H1 (cell line): ENCODE measurements around the gene VPS52. TPM values are rescaled to one million over a fixed set of nuclear protein-coding genes. Genes with fewer than 3 reads are reported as not detected.

ENCODE experiments used
- CTCF ChIA-PET: fragments of 300-600 bp; sonication (Branson Sonifier 250); formaldehyde crosslinking; loops from one replicate; lab custom pipeline; 2021; ENCODE audit not compliant: partially characterized antibody; lab: Charles Lee
- POLR2A ChIA-PET: fragments of 300-600 bp; sonication (Branson Sonifier 250); formaldehyde crosslinking; loops from one replicate; lab custom pipeline; 2021; ENCODE audit warnings: inconsistent platforms; ENCODE audit not compliant: partially characterized antibody; lab: Charles Lee
- DNase-seq, 2 experiments: peaks; one replicate each; pipeline versions ENCODE4 v3.0.0 to v3.0.0-alpha.2; 2010 to 2022; ENCODE audit warnings: low spot score in 2 of 2, low read depth in 1 of 2, mixed read lengths in 1 of 2
- FAIRE-seq: peaks from 2 replicates; lab custom pipeline; 2011; peaks lifted over from hg19 to GRCh38; lab: Jason Lieb, UNC
- H2AFZ ChIP-seq: 2 replicates; pipeline ENCODE4 v1.8.1; 2012; ENCODE audit warnings: low read length, inconsistent platforms
- H2AK5ac ChIP-seq: 2 replicates; pipeline ENCODE4 v1.6.1; 2013; ENCODE audit warnings: low read depth, low read length
- H2BK120ac ChIP-seq: replicated peaks from 2 replicates; pipeline ENCODE3; 2013; ENCODE audit warnings: low read depth, low read length, inconsistent platforms
- H2BK12ac ChIP-seq: 2 replicates; pipeline ENCODE4 v1.6.1; 2013; ENCODE audit warnings: low read depth, low read length
- H2BK15ac ChIP-seq: 2 replicates; pipeline ENCODE4 v1.6.1; 2013; ENCODE audit warnings: low read length
- H2BK20ac ChIP-seq: 2 replicates; pipeline ENCODE4 v1.6.1; 2013; ENCODE audit warnings: low read length
- H2BK5ac ChIP-seq: 2 replicates; pipeline ENCODE4 v1.6.1; 2013; ENCODE audit warnings: low read depth, low read length
- H3K14ac ChIP-seq: 2 replicates; pipeline ENCODE4 v1.6.1; 2013; ENCODE audit warnings: inconsistent platforms; ENCODE audit not compliant: insufficient read length
- H3K18ac ChIP-seq: 2 replicates; pipeline ENCODE4 v1.6.1; 2013; ENCODE audit warnings: low read length; ENCODE audit errors: extremely low read depth
- H3K23ac ChIP-seq: 2 replicates; pipeline ENCODE4 v1.6.1; 2013; ENCODE audit warnings: inconsistent platforms; ENCODE audit not compliant: insufficient read length
- H3K23me2 ChIP-seq: 2 replicates; pipeline ENCODE4 v1.6.1; 2013; ENCODE audit warnings: low read depth, low read length
- H3K27ac ChIP-seq: 2 replicates; pipeline ENCODE4 v1.6.1; 2011; ENCODE audit warnings: low read depth, low read length, inconsistent platforms
- H3K27me3 ChIP-seq, 4 experiments: replicated peaks in 1 of 4; 1 replicate in 1 of 4; 2 replicates in 3 of 4; pipeline versions ENCODE4 v1.6.1 to v1.8.1; 2011 to 2013; ENCODE audit warnings: low read length in 3 of 4, mild to moderate bottlenecking in 3 of 4, inconsistent platforms in 2 of 4, mixed read lengths in 2 of 4, moderate library complexity in 1 of 4; ENCODE audit not compliant: control insufficient read depth in 3 of 4, insufficient read depth in 3 of 4; ENCODE audit errors: extremely low read depth in 1 of 4
- H3K36me3 ChIP-seq, 4 experiments: 2 replicates each; pipeline versions ENCODE4 v1.6.1 to v1.8.1; 2011 to 2013; ENCODE audit warnings: mild to moderate bottlenecking in 4 of 4, low read length in 3 of 4, moderate library complexity in 2 of 4, control low read depth in 1 of 4, inconsistent platforms in 1 of 4; ENCODE audit not compliant: insufficient read depth in 4 of 4, control insufficient read depth in 2 of 4
- H3K4ac ChIP-seq: replicated peaks from 2 replicates; pipeline ENCODE3; 2013; ENCODE audit warnings: low read length, low read depth, mixed read lengths, inconsistent platforms; ENCODE audit not compliant: insufficient read length
- H3K4me1 ChIP-seq, 4 experiments: replicated peaks in 1 of 4; 1 replicate in 1 of 4; 2 replicates in 3 of 4; pipeline versions ENCODE4 v1.6.1 to v1.8.1; 2011 to 2013; ENCODE audit warnings: low read length in 3 of 4, inconsistent platforms in 2 of 4, mixed read lengths in 1 of 4; ENCODE audit not compliant: insufficient read depth in 4 of 4, control insufficient read depth in 3 of 4
- H3K4me2 ChIP-seq, 2 experiments: 2 replicates each; pipeline versions ENCODE4 v1.6.1 to v1.8.1; 2011 to 2013; ENCODE audit warnings: low read depth in 2 of 2, low read length in 2 of 2, control low read depth in 1 of 2, inconsistent platforms in 1 of 2, mild to moderate bottlenecking in 1 of 2; ENCODE audit not compliant: insufficient read depth in 1 of 2
- H3K4me3 ChIP-seq, 4 experiments: fragments of 200-600, 300-600 bp in 1 of 4; sonication (generic), shearing (Covaris generic), sonication (Bioruptor Twin) in 1 of 4; 2 replicates each; pipeline versions ENCODE4 v1.5.1 to v1.8.1; 2011 to 2016; ENCODE audit warnings: low read length in 4 of 4, low read depth in 3 of 4, control low read depth in 2 of 4, inconsistent platforms in 2 of 4, mild to moderate bottlenecking in 2 of 4, mixed read lengths in 1 of 4, moderate library complexity in 1 of 4; ENCODE audit not compliant: insufficient read depth in 2 of 4; ENCODE audit errors: extremely low read depth in 1 of 4
- H3K56ac ChIP-seq: replicated peaks from 2 replicates; pipeline ENCODE3; 2013; ENCODE audit warnings: low read depth, mild to moderate bottlenecking, mixed read lengths, low read length, inconsistent platforms; ENCODE audit not compliant: insufficient read length
- H3K79me1 ChIP-seq: 2 replicates; pipeline ENCODE4 v1.6.1; 2013; ENCODE audit warnings: low read depth, low read length, control low read depth
- H3K79me2 ChIP-seq, 2 experiments: 2 replicates each; pipeline versions ENCODE4 v1.6.1 to v1.8.1; 2012 to 2013; ENCODE audit warnings: low read length in 2 of 2, mild to moderate bottlenecking in 2 of 2, inconsistent platforms in 1 of 2; ENCODE audit not compliant: insufficient read depth in 2 of 2, control insufficient read depth in 1 of 2
- H3K9ac ChIP-seq, 4 experiments: replicated peaks in 1 of 4; 1 replicate in 1 of 4; 2 replicates in 3 of 4; pipeline versions ENCODE4 v1.6.1 to v1.8.1; 2011 to 2013; ENCODE audit warnings: low read depth in 3 of 4, low read length in 3 of 4, control low read depth in 2 of 4, mild to moderate bottlenecking in 2 of 4, moderate library complexity in 2 of 4, inconsistent platforms in 1 of 4; ENCODE audit errors: extremely low read depth in 1 of 4
- H3K9me3 ChIP-seq, 2 experiments: 2 replicates each; pipeline versions ENCODE4 v1.6.1 to v1.8.1; 2012 to 2013; ENCODE audit warnings: mild to moderate bottlenecking in 2 of 2, moderate library complexity in 2 of 2, control low read depth in 1 of 2, inconsistent platforms in 1 of 2, low read depth in 1 of 2, low read length in 1 of 2, mixed read lengths in 1 of 2; ENCODE audit not compliant: insufficient read depth in 2 of 2
- H4K20me1 ChIP-seq, 2 experiments: replicated peaks in 1 of 2; 2 replicates each; pipeline versions ENCODE3 to v1.8.1; 2011 to 2013; ENCODE audit warnings: inconsistent platforms in 2 of 2, low read length in 2 of 2, mild to moderate bottlenecking in 1 of 2; ENCODE audit not compliant: insufficient read depth in 2 of 2, control insufficient read depth in 1 of 2
- H4K5ac ChIP-seq: 2 replicates; pipeline ENCODE4 v1.6.1; 2013; ENCODE audit warnings: low read length, low read depth, mixed read lengths, inconsistent platforms; ENCODE audit not compliant: insufficient read length
- H4K8ac ChIP-seq: 2 replicates; pipeline ENCODE4 v1.8.0; 2013; ENCODE audit warnings: mild to moderate bottlenecking, moderate library complexity, low read length, inconsistent platforms; ENCODE audit not compliant: insufficient read depth; ENCODE audit errors: extremely low read depth
- H4K91ac ChIP-seq: replicated peaks from 2 replicates; pipeline ENCODE3; 2013; ENCODE audit warnings: low read length, mixed read lengths, inconsistent platforms; ENCODE audit not compliant: insufficient read length
- ATF2 ChIP-seq: IDR thresholded peaks from 2 replicates; pipeline ENCODE4 v1.6.1; 2012; ENCODE audit warnings: low read length, inconsistent platforms
- CBX5 ChIP-seq: fragments of 300-800, 300-1000 bp; sonication (generic); IDR thresholded peaks from 2 replicates; pipeline ENCODE4 v1.7.1; 2016; ENCODE audit warnings: antibody characterized with exemption, low read length, low read depth
- CEBPB ChIP-seq: IDR thresholded peaks from 2 replicates; pipeline ENCODE4 v1.6.1; 2012; ENCODE audit warnings: low read depth, low read length
- CHD1 ChIP-seq: IDR thresholded peaks from 2 replicates; pipeline ENCODE4 v1.6.1; 2012; ENCODE audit warnings: low read depth, low read length, improper control_type of control experiment
- JUN ChIP-seq: IDR thresholded peaks from 2 replicates; pipeline ENCODE4 v1.6.1; 2011; ENCODE audit warnings: low read depth, mild to moderate bottlenecking, improper control_type of control experiment, low read length
- MAFK ChIP-seq: IDR thresholded peaks from 2 replicates; pipeline ENCODE4 v1.6.1; 2012; ENCODE audit warnings: low read depth, mild to moderate bottlenecking, improper control_type of control experiment, low read length
- POLR2AphosphoS5 ChIP-seq: IDR thresholded peaks from 2 replicates; pipeline ENCODE4 v1.6.1; 2011; ENCODE audit warnings: low read depth, low read length
- RFX5 ChIP-seq: IDR thresholded peaks from 2 replicates; pipeline ENCODE4 v1.6.1; 2011; ENCODE audit warnings: low read depth, low read length, improper control_type of control experiment, borderline replicate concordance
- SP2 ChIP-seq: IDR thresholded peaks from 2 replicates; pipeline ENCODE4 v1.6.1; 2012; ENCODE audit warnings: mild to moderate bottlenecking, low read length, inconsistent platforms
- SUZ12 ChIP-seq: fragments of 200-600 bp; sonication (generic); IDR thresholded peaks from 2 replicates; pipeline ENCODE4 v1.6.1; 2012; ENCODE audit warnings: mild to moderate bottlenecking, inconsistent platforms, low read length, moderate library complexity, mixed read lengths
- WGBS, 2 experiments: shearing (Covaris generic) in 1 of 2; methylation state at CpG; one replicate each; pipeline versions ENCODE4 v1.1.6 to v1.1.7; 2013 to 2015; ENCODE audit warnings: low lambda C conversion rate in 2 of 2, mixed read lengths in 2 of 2, inconsistent platforms in 1 of 2, low coverage in 1 of 2, missing lambda C conversion rate in 1 of 2; ENCODE audit not compliant: insufficient replicate concordance in 2 of 2, insufficient coverage in 1 of 2, insufficient read length in 1 of 2; ENCODE audit errors: extremely low coverage in 1 of 2, missing lambda C conversion rate in 1 of 2; 5-methylcytosine and 5-hydroxymethylcytosine counted together
- polyA plus RNA-seq, 7 experiments: library from polyadenylated mRNA; depleted of rRNA in 3 of 7; stranded (reverse) in 5 of 7; unstranded in 2 of 7; fragments of >200 nt in 5 of 7; fragments of 200-250 nt in 2 of 7; gene quantifications; 1 replicate in 5 of 7; 2 replicates in 1 of 7; 4 replicates in 1 of 7; pipeline versions ENCODE4 v1.2.1 to v1.2.3, GENCODE V29; 2011 to 2013; ENCODE audit warnings: missing spikeins in 2 of 7, mixed read lengths in 2 of 7
- total RNA-seq: library from RNA; stranded (reverse); fragmentation: NEBNext Ultra II Directional; extraction: Animal tissue kit (Norgen Biotek cat#: 25700); gene quantifications from 2 replicates; pipeline ENCODE4 v1.2.1, GENCODE V29; 2021

VPS52 gene
- total and polyA plus RNA-seq, 2 of the 8 experiments (the other 6 are each of a cell fraction or from before 2014, with no cell fraction given): 36.5 to 86.3 TPM

- peaks cover 5 to 28% of the 10 kb centered on the region in 2 experiments for H4K20me1 ChIP-seq
- no peak overlapping the region for H3K56ac ChIP-seq
- H2BK120ac ChIP-seq: no peak overlapping the region
- peaks cover 3 to 34% (median 11%) of the 10 kb centered on the region in 4 experiments for H3K4me1 ChIP-seq
- H3K9ac ChIP-seq: no peak overlapping the region
- no peak overlapping the region for H3K23ac ChIP-seq
- ChIA-PET CTCF (interaction anchor here (1.6 to 2.4 kb wide), 4 partner anchors 9 to 42 kb away, joined by 6 to 23 read pairs (median 7); no protein-coding TSS in a partner anchor), POLR2A (interaction anchor here (1.6 to 2.0 kb wide), 5 partner anchors 12 to 234 kb away, joined by 5 to 16 read pairs (median 9); partner anchors contain the start of genes B3GALT4, RPS18 and VPS52)
- H3K79me2 ChIP-seq: peaks cover 3 to 15% of the 10 kb centered on the region in 2 experiments; a peak in 3 of 4 replicates
- H3K27ac ChIP-seq: no peak overlapping the region
- no peak for FAIRE-seq
- H3K14ac ChIP-seq: no peak overlapping the region
- no peak overlapping the region for H2BK15ac ChIP-seq
- H3K4ac ChIP-seq: no peak overlapping the region
- peaks cover 24% of the 10 kb centered on the region for H3K23me2 ChIP-seq
- H3K79me1 ChIP-seq: peaks cover 15% of the 10 kb centered on the region
- H4K91ac ChIP-seq: no peak overlapping the region
- no peak overlapping the region for H2AFZ ChIP-seq
- H2BK5ac ChIP-seq: no peak overlapping the region
- H3K27me3 ChIP-seq: peaks cover 9 to 35% (median 27%) of the 10 kb centered on the region in 4 experiments; a peak in 6 of 7 replicates
- peak overlapping the region in 1 of 2 experiments; percentile 76; a peak in 2 of 4 replicates for H3K4me2 ChIP-seq
- 0 out of 8 replicates have a peak overlapping the region, but pooled peaks of 2 of the 4 experiments have one; percentile 5 to 92 for H3K4me3 ChIP-seq
- peaks cover 9 to 27% (median 18%) of the 10 kb centered on the region in 4 experiments for H3K36me3 ChIP-seq
- DNase-seq: no peak
- 71% methylated on average over 3 of the region's 3 CpGs; no CpG with 5 or more reads in 1 of the 2 experiments for WGBS, 2 experiments
- no peak overlapping the region for H4K5ac ChIP-seq
- H3K18ac ChIP-seq: no peak overlapping the region
- H3K9me3 ChIP-seq: no peaks in the 10 kb centered on the region
- H2BK12ac ChIP-seq: no peak overlapping the region
- no peak overlapping the region for H4K8ac ChIP-seq
- no peak overlapping the region for H2AK5ac ChIP-seq
- no peak overlapping the region for H2BK20ac ChIP-seq
- TF ChIP-seq ATF2: no peak
- TF ChIP-seq JUN: no peak
- no peak for TF ChIP-seq CEBPB
- TF ChIP-seq SUZ12: no peak
- TF ChIP-seq MAFK: no peak
- TF ChIP-seq SP2: no peak
- no peak for TF ChIP-seq POLR2AphosphoS5
- TF ChIP-seq CHD1: no peak
- TF ChIP-seq CBX5: no peak
- TF ChIP-seq RFX5: no peak
Observed at GRCh38 chr6:33206027-33206863, 65.4 kb downstream of the VPS52 start.
